Left renal cortex interstitium (tissue), 4 donors: ENCODE data around the gene TIAM2. TPM values are rescaled to one million over a fixed set of nuclear protein-coding genes. Genes with fewer than 3 reads are reported as not detected.
A peak's percentile ranks its signal among the peaks of the same experiment; 100 is the strongest.
"Not testable (repeated sequence)": the region's sequence is repeated elsewhere in the genome, so short reads cannot be mapped to it uniquely, and the experiment has no call there.

Source experiments
- DNase-seq, 4 donors: peaks; one replicate each; pipeline ENCODE4 v3.0.0-alpha.2; 2013; ENCODE audit warnings: low read depth in 4 of 4, low spot score in 2 of 4, missing footprints in 1 of 4
- polyA plus RNA-seq, 4 donors: library from polyadenylated mRNA; unstranded; fragments of 120-200 nt; gene quantifications; one replicate each; pipeline ENCODE4 v1.2.1, GENCODE V29; 2013; ENCODE audit not compliant: insufficient read length in 4 of 4

TIAM2 gene
- polyA plus RNA-seq, 4 donors: 17.8 to 21.0 (median 19.5) TPM

DNA sequence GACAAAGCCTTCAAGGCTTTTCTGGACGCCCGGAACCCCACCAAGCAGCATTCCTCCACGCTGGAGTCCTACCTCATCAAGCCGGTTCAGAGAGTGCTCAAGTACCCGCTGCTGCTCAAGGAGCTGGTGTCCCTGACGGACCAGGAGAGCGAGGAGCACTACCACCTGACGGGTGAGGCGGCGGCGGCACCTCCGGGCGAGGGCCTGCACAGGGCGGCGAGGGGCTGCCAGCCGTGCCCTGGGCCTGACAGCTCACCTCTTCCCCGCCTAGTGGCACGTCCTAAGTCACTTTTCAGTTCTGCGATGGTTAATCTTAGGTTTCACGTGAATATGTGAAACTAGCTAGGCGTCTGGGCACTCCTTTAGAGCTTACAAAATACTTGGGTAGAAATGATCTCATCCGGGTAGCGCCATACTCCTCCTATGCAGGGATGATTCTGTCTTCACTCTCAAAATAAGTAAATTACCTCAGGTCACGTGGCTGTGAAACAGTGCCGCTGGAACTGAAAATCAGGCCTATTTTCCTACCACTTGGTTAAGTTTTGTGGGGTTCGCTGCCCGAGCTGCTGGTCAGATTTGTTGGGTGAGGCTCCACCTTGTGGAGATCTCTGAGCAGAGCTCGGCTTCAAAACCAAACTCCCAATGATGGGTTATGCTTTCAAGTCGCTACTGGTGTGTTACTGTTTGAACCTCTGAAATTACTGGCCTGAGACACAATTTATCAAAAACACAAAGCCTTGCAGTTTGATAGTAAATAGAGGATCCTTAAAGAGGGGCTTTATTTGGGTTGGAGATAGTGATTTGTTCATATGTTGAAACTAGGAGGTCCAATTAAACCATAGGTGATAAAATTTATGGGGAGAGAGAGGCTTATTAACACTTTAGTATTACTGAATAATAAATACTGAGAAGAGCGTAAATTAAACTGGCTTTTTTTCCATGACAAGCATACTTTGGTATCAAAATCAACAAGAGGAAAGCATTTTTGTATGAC, 253.2 kb downstream of the TIAM2 start:
- DNase-seq: peak in 2 of 4 donors; percentile 23 to 37

DNA sequence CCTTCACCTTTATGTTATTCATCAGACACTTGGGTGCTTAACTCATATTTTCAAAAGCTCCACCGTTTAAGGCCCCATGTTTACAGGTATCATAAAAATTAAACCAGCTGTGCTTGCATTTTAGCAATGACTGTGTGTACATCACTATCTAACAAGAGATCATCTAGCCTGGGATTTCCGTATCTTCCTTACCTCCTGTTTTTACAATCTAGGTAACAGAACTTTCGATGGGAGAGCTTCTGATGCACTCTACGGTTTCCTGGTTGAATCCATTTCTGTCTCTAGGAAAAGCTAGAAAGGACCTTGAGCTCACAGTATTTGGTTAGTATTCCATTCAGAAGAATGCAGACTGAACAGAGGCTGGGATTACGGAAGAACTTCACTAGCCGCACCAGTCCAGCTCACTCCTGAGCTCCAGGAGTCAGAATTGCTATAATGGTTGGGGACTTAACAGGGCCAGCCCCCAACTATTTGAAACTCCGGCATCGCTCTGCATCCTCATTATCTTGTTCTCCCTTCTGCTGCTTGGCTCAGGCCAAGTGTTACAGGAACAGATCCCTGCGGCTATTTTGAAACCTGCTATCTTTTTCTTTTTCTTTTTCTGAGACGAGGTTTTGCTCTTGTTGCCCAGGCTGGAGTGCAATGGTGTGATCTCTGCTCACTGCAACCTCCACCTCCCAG, 255.7 kb downstream of the TIAM2 start:
- DNase-seq: no peak

DNA sequence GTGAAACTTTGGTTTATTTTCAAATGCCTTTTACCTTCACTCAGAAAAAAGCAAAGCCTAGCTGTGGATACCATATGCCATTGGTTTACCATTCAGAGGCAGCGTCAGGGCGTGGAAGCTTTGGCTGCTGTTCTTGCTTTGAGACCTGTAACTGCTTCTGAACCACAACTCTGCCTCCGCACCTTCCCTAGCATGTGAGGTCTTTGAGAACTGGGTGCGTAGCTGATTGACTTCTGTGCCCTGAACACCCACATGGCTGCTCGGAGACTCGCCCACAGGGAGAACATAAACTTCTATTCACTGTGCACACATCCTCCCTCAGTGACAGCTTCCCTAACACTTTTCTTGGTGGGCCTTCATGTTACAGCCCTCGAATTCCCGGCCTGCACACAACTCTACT, 257.5 kb downstream of the TIAM2 start:
- DNase-seq: no peak

DNA sequence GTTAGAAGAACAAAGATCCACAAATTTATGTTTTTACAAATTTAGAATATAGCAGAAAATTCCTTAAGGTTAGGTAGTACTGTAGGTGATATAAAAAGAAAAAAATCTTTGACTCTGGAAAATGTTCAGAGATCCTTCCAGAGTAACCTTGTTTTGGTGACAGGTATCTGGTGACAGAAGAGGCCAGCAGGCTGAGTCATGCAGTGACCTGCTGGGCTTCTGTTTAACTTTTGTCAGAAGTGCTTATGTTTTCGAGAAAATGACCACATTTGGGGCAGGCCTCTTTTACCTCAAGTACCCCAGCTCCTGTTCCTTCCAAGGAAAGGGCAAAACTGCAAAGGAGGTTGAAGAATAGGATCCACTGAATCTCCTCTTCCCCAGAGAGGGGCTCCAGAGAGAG, 258.2 kb downstream of the TIAM2 start:
- no peak for DNase-seq

DNA sequence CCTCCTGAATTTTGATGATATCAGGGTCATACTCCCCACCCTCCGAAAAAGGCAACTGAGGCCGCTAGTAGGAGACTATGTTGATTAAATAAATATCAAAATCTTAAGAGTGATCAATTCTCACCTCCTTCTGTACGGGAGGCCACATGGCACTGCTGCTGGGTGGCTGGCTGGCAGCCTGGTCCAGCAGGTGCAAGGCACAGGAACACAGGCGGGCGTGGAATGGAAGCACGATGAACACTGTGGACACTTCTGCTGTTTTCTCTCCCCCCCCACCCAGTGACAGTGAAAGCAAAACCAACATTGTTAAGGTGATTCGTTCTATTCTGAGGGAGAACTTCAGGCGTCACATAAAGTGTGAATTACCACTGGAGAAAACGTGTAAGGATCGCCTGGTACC, 259.0 kb downstream of the TIAM2 start:
- no peak for DNase-seq

DNA sequence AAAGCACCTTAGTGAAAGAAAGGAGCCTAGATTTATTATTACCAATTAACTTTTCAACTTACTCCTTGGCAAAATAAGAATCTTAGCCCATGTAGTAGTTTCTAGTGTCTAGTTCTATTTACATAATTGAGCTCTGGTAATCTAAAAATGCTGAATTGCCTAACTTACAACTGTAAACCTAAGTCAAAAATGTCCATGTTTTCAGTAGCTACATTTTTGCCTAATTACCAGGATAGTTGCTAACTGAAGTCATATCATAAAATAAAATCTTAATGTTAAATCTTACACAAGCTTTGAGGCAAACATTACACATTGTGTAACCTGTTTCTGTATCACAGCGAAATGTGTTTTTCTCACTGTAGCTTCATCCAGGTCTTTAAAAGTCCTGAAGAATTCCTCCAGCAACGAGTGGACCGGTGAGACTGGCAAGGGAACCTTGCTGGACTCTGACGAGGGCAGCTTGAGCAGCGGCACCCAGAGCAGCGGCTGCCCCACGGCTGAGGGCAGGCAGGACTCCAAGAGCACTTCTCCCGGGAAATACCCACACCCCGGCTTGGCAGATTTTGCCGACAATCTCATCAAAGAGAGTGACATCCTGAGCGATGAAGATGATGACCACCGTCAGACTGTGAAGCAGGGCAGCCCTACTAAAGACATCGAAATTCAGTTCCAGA, 261.1 kb downstream of the TIAM2 start:
- DNase-seq: no peak

DNA sequence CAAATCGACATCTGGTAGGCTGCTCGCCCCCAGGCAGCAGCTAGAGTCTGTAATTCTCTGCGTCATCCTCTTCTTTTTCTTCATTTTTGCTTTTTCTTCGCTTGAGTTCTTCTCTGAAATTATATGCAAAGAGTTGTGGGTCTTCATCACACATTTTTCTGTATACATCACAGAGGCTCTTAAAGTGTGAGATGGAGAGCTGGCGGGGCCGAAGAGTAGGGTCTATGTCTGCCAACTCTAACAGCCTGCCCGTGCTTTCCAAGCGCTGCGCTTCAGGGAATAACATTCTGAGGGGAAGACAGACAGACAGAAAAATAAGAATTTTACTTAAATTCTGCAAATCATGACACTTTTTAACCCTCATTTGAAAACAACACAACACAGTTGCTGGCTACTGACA, 262.7 kb downstream of the TIAM2 start:
- no peak for DNase-seq

DNA sequence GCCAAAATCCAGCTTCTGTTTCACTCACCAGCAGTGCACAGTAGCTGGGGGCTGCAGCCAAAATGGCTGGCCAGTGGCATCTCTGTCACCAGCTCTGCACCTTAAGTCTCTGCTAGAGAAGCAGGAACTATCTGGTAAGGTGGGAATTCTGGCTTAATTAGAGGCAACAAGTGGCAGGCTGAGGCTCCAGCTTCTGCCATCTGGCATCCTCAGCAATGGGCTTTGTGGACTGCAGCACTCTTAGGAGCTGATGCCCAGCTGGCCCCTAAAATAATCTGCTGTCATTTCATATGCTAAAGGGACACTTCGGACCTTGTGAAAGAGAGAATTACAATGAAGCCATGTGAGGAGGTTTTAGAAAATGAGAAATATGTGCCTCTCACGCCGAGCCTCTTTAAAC, 264.1 kb downstream of the TIAM2 start:
- no peak for DNase-seq

DNA sequence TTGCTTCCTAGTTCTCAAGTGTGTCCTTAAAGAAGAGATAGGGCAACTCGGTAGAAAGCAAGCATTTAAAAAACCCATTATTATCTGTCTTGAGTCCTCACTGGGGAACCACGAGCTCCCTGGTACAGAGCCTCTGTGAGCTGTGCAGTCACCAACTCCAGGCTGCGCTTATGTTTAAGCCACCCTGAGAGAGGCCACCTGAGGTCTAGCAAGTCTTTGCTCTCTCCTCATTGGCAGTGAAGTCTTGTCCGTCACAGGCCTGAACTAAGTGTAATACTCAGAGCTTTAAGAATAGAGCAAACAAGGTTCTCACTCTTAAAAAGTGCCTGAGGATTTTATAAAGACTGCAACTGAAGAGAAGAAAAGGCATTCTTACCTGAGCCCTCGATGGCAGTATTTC, 264.8 kb downstream of the TIAM2 start:
- DNase-seq: no peak

DNA sequence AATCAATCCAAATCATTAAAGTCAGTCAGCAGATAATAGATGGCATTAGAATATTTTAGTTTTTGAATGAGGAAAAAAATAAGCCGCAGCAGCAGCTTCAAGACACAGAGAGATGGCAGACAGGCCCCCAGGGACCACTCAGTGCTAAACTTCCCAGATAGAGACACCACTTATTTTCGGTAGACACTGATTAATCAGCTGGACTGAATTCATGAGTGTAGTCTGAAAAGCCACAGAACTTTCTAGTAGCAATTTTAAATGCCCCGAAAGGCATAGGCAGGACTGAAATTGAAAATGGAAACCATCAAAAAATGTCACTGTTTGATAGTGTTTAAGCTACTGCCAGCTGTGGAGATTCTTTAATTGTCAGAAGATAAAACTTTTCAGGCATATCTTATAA, 265.6 kb downstream of the TIAM2 start:
- DNase-seq: no peak

DNA sequence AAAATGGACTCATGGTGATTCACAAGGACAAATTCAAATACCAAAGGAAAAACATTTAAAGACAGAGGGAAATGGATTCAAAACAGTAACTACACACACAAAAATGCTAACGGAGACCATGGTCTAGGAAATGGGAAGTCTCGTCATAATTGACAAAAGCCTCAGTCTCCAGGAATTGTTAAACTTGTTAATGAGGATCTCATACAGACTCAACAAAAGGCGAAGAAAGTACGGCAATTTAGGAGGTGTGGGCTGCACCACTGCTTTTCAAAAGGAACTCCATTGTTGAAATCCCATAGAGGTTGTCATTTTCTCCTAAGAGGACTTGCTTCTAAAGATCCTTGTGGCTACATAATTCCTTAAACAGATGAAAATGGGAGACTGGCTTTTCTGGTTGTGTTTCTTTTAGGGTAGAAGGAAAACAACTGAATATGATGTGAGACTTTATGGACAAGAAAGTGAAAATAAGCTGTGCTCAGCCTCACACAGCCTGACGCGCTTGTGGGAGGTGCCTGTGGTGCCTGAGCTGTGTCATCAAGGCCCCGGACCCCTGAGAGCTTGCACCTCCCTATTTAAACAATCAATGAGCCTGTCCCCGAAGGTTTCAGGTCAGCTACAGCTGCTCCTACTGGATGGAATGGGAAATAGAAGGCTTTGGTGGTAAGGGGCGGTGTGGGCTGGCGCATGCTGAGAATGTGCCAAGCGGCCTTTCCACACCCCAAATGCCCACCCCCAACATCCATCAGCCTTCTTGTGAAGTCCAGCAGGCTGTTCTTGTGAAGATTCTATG, 266.2 kb downstream of the TIAM2 start:
- no peak for DNase-seq

DNA sequence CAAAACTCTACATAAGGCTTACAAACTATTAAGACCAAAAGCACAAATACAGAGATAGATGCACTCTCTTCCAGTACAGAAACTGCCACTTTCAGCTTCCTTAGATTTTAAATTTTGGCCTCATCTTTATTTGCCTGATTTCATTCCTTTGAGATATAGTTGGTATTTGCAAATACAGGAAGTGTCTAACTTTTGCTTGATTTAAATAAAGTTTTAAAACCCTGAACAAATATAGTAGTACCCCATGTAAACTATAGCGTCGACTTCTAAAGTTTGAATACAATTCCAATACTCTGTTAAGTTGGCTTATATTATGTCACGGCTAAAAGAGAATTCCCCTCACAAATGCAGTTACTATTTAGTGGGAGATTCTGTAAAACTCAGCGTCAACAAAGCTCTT, 267.5 kb downstream of the TIAM2 start:
- DNase-seq: no peak

DNA sequence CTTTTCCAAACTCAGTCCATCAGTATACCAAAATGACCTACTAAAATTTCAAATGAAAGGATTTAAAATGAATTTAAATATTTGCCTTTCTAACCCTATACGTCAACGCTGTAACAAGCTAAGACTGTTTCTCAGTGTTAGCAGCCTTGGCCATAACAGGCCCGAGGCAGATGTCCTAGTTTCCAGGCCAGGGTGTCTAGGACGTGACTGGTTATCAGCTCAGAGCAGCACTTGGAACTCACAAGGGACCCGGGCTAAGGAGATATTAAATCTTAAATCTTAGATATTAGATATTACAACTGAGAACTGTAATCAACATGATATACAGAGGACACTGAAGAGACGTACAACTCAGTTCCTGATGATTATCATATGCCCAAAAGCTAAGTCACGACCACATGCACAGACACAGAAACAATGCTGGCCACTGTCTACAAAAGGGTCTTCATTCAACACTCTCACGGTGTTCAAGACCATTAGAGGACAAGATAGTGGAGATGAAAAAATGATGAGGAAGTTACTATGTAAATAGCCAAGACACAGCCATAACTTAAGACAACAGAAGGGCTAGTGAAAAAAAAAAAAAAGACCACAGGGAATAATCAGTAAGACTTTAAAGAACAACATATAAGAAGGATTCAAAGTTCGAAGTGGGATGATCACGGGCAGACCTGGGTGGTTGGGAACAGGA, 268.4 kb downstream of the TIAM2 start, which contains the start of gene CLDN20:
Gene CLDN20, plus strand, starts transcription at position 641 of the 691 bp plus-strand sequence. CDS start 11,707 bp downstream, outside the sequence.
- no peak for DNase-seq

DNA sequence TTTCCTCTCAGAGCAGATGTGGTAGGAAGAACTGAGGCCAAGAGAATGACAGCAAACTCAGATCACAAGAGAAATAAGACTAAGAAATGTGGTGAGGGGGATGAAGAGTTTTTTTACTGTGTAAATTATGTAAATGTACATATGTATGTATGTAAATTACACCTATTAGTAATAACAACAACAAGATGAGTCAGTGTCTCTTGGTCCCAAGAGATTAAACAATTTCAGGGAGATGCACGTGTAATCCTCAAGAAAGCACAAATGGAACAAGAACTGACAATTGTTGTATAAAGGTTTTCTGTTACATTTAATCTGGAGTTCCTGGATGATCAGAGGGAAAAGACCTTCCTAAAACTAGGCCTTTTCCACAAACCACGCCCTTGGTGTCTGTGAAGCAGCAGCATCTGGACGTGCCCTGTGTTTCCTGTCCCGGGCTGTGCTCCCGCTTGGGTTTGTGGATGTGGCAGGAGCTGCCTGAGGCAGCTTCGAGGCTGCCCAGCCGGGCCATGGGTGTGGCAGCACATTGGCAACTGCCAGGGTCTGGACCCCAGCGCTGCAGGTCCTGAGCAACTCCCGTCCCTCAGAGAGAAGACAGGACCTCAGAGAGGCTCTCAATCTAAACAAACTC, 269.7 kb downstream of the TIAM2 start:
- DNase-seq: no peak

DNA sequence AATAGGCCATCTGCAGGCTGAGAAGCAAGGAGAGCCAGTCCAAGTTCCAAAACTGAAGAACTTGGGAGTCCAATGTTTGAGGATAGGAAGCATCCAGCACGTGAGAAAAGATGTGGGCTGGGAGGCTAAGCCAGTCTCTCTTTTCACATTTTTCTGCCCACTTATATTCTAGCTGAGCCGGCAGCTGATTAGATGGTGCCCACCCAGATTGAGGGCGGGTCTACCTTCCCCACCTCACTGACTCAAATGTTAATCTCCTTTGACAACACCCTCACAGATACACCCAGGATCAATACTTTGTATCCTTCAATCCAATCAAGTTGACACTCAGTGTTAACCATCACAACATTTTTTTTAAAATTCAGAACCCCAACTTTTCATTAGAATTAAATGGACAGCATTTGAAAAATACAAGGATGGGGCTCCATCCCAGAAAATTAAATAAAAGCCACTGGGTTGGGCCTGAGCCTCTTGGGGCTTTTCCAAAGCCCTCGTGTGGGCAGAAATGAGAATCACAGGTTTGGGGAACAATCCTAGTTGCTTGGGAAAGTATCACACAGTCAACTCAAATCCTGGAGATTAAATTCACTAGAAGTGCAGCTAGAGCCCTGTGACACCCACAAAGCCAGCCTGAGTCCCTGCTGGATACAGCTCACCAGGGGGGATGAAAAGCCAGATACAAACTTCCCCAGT, 270.9 kb downstream of the TIAM2 start:
- no peak for DNase-seq

DNA sequence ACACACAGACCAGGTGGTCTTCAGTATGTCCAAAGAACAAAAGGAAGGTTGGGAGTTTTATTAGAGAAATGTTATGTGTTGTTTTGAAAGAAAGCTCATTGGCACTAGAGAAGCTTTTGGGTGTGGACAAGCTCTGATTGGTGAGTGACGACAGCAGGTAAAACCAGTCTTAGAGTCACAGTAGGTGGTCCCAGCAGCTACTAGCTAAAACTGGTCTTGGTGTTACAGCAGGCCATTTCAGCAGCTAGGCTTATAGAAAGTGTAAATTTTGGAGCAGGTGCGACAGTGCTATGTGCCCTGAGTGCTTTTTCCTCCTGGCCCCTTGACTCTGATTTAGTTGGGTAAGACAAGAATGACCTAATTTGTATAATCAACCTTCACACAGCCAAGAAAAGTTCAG, 272.3 kb downstream of the TIAM2 start:
- DNase-seq: no peak

DNA sequence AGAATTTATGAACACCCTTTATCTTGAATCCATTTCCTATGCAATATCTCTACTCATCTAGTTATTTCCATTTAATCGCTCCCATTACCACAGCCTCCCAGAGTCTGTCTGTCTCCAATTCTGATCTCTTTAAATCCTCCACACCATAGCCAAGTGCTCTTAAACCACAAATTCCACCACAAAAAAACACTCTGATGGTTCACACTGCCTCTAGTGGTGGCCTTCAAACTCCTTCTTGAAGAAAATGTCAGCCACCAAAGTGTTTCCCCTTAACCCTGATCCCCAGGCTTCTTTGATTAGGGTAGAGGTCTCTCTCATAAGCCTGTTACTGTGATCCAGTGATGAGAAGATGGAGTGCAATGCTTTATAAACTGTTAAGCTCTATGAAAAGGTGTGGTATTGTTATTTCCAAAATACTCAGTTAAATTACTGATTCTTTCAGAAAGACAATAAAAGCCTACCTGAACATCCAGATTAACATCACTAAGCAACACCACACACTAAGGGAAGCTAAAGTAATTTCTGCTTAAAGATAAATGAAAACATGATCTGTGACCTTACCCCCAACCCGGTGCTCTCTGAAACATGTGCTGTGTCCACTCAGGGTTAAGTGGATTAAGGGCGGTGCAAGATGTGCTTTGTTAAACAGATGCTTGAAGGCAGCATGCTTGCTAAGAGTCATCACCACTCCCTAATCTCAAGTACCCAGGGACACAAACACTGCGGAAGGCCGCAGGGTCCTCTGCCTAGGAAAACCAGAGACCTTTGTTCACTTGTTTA, 273.2 kb downstream of the TIAM2 start:
- not testable (repeated sequence) for DNase-seq

DNA sequence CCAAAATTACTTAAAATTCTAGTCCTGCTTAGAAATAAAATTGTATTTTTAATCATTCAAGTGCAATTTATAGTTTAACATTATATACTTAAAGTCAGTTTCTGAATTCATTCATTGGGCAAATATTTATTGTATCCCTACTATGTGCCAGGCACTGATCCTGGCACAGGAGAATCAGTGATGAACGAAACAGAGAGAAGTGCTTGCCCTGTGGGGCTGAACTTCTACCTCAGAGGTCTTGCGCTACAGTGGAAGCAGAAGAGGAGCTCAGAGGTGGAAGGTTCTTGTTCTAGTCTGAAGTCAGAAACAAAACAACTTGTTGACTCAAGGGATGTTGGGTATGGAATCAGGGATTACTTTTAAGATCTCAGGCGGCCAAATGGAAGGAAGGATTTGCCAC, 274.6 kb downstream of the TIAM2 start:
- no peak for DNase-seq
